Activated CD4-positive, alpha-beta T cell treated with anti-CD3 and anti-CD28 coated beads, Interleukin-2, Interleukin-4, amounts not matched to agents 100 ng/mL and 50 ng/mL, durations not matched to agents 16 hours and 8 hours (primary cell): Measurements from ENCODE around the gene VTI1A.
A peak's percentile ranks its signal among the peaks of the same experiment; 100 is the strongest.
"Not testable (repeated sequence)": the region's sequence is repeated elsewhere in the genome, so short reads cannot be mapped to it uniquely, and the experiment has no call there.

Source experiments
- DNase-seq: peaks from one replicate; pipeline ENCODE4 v3.0.0-alpha.2; 2020; ENCODE audit warnings: low spot score

Gene VTI1A

GRCh38 chr10:112454910-112455779 is 8.1 kb downstream of the VTI1A start:
- DNase-seq = no peak

DNA sequence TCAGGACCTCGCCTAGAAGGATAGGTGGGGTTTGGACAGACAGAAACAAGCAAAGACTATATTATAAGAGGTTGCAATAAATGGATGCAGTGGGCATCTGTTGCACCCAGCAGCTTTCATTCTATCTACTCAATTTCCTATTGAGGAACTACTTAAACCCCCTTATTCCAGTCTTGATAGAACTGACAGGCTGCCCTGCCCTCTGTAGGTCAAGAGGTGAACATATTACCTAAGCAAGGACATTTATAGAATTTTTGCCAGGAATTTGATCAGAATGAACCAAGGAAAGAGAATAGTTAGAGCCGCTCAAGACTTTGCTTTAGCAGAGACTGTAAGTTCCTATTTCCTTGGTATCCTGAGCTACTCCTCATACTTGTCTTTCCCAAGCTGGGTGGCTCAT is 9.5 kb downstream of the VTI1A start:
- DNase-seq = no peak

DNA sequence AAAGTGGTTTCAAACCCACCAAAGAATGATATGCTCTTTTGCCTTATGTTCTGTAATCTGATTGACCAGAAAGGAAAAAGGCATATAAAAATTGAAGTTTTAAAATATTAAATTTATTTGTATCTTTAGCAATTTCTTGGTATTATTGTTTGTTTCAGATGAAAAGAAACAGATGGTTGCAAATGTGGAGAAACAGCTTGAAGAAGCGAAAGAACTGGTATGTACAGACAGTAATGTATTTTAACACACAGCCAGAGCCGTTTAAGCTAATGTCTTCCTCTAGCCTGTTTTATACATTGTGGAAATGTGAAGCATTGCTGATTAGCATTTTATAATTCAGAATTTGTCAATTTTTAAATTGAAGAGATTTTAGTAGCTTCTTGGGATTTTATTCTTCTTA is 13.4 kb downstream of the VTI1A start:
- no peak for DNase-seq

DNA sequence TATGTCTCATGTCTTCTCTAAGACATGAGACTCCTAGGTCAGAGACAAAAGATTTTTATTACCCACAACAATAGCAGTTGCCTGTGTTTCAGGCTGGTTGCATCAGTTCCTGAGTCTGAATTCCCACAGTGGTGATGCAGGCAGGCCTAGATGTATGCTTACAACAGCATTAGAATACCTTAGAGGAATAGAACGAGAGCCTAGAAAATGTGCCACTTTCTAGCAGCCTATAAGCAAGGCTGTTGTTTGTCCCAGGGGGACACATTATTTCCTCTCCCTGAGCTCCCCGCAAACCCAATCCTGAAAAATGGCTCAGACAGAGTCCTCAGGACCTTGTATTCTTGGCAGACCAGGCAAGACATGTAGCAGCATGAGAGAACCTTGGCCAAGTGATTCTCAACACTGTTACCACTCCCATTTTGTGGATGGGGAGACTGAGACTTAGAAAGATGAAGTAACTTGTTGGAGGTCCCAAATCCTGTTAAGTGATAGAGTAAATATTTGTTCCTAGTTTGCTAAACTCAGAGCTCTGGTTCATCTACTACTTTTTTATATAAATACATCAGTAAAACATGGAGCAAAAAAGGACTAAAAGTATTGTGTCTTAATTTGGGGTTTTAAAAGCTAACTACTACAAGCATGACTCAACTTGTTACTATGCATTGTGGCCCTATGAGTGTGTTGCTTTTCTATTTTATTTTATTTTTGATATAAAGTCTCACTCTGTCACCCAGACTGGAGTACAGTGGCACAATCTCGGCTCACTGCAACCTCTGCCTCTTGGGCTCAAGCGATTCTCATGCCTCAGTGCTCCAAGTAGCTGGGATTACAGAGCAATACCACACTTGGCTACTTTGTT is 14.2 kb downstream of the VTI1A start:
- peak; percentile 58 for DNase-seq

- DNase-seq = not testable (repeated sequence)
Measured at GRCh38 chr10:112464074-112464473, 17.1 kb downstream of the VTI1A start.

GRCh38 chr10:112465299-112465883 is 18.4 kb downstream of the VTI1A start:
- DNase-seq = no peak

- DNase-seq = no peak
Measured at GRCh38 chr10:112466802-112467201, 19.8 kb downstream of the VTI1A start.

DNA sequence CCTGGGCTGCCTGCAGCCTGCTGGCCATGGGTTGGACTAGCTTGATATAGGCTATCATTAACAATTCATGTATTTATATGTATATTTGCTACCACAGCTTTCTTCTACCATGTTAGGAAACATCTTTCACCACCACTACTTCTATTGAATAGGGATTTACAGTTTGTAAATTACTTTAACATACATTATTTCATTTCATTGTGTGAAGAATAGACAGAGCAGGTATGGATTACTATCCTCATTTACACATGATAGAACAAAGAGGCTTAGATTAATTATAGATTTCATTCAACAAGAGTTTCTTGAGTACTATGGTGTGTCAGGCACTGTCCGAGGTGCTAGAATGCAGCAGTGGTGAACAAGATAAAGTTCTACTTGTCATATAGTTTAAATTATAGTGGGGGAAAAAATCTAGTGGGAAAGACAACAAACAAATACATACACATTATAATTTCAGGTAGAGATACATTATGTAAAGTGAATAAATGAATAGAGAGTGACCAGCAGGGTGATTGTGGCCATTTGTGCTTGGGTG is 20.6 kb downstream of the VTI1A start:
- DNase-seq = no peak

DNA sequence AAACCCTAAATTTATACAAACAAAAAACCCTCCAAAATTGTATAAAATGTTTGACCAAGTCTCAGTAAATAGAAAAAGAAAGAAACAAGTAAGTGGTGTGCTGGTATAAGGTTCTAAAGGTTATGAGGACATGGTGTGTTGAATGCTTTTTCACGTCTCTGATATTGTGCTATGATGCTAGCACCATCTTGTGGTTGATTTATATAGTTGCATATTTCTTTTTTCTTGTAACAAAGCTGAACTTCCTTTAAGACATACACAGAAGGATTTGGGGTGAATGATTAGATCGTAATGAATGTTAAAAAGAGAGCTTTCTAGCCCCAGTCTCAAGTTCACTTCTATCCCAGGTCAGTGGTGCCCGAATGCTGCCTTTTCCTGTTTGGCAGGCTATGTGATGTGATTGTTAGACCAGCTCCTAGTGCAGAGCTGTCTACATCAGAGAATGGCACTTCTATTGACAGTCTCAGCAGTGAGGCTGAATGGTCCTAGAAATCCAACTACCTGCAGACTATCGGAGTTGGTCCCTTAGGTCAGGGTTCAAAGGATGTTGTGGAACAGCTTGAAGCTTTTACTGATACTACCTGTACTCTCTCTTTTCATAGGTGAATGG is 25.0 kb downstream of the VTI1A start:
- peak; percentile 31 for DNase-seq

DNA sequence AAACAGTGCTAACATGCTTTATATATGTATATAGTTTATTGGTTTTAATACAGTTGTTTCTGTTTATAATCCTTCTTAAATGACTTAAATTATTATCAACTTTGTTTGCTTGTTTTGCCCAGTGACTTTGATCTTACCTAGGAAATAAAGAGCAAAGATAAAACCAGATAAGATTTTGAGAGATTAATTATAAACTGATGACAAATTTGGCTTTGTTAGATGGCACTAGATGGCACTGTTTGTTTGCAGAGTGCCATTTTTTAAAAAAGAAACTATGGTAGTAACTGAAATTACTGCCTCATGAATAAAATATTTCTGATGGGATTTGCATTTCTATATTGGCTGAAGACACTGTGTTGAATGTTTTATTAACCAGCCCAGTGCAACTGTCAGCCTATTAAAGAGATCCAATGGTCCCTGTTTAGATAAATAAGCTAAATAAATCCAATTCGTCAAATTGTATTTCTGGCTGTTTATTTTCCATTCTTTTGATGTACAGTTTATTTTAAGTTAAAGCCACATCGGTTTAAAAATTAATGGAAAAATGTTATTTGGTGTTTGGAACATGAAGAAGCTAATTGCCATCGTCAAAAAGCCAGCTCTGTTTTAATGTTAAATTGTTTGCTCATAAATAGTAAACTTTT is 28.7 kb downstream of the VTI1A start:
- no peak for DNase-seq

DNA sequence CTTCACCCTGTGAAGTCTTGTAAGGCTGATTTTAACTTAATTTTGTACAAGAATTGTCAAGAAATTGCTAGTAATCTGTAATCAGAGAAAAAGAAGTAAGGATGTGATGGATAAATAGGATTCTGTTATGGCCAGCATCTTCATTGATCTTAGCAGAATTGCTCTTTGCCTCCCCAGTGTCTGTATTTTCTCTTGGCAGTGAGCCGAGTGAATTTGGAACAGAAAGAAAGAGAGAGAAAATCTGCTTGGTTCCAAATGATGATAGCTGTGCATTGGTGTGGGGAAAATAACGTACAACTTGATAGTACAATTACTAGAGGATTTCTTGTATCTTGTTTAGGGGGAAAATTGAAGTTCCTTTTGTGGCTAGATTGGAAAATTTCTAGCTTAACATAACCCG is 34.6 kb downstream of the VTI1A start:
- no peak for DNase-seq

GRCh38 chr10:112484399-112484798 is 37.4 kb downstream of the VTI1A start:
- DNase-seq = no peak

DNA sequence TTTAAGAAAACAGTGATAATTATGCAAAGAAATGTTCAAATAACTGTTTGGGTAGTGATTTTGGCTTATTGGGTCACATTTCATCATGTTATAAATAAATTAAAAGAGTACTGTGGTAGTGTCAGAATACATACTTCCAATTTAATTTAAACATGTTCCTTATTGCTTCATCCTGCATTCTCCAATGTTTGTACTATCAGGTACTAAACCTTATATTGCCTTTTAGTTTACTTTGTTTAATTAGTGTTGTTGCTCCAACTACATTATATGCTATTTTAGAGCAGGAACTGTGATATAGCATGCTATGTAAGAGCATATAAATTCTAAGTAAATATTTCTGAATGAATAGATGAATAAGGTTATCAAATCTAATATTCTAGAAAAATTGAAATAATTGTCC is 40.9 kb downstream of the VTI1A start:
- DNase-seq = no peak

GRCh38 chr10:112490545-112490944 is 43.5 kb downstream of the VTI1A start:
- DNase-seq = no peak

DNA sequence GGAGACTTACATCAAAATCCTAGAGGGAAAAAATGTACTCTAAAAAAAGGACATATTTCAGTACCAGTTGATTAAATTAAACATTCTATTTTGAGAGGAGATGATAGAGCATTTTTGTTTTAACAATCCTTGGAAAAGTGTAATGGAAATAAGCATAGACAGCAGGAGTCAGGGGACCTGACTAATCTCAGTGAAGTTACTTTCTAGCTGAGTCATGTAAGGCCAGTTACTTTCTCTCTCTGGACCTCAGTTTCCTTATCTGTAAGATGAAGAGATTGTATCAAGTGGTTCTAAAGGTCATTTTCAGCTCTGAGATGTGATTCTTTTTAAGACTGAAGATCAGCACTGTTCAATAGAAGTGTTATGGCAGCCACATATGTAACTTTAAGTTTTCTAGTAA is 44.1 kb downstream of the VTI1A start:
- DNase-seq = no peak

DNA sequence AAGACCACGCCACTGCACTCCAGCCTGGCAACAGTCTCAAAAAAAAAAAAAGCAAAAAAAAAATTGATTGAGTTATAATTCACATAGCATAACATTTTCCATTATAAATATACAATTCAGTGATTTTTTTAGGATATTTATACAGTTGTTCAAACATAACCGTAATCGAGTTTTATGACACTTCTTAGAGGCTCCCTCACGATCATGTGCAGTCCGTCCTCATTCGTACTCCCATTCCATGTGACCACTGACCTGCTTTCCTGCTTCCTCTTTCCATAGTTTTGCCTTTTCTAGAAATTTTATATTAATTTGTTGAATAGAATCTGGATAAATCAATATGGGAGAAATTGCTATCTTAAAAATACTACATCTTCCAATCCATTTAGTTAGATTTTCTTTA is 45.7 kb downstream of the VTI1A start:
- DNase-seq = no peak

DNA sequence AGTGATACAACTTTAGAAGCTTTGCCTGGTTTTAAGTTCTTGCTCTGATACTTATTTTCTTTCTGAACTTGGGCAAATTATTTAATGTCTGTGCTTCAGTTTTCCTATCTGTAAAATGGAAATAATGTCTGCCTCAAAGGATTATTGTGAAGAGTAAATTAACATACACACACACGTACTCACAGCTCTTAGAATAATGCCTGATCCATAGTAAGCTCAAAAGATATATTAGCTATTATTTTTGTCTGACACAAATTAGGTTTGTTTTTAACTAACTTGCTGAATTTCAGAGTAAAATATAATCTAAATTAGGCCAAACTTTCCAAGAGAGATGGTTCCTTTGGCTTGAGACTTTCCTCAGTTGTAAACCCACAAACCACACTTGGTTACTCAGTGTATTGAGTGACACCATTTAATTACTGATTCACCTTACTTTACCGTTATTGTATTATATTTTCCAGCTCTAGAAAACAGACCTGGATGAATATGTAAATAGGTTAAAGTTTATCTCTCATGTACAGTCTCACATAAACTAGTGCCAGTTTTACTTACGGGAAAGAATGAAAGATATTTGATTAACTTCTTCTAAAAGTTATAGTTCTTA is 50.4 kb downstream of the VTI1A start:
- DNase-seq = no peak

DNA sequence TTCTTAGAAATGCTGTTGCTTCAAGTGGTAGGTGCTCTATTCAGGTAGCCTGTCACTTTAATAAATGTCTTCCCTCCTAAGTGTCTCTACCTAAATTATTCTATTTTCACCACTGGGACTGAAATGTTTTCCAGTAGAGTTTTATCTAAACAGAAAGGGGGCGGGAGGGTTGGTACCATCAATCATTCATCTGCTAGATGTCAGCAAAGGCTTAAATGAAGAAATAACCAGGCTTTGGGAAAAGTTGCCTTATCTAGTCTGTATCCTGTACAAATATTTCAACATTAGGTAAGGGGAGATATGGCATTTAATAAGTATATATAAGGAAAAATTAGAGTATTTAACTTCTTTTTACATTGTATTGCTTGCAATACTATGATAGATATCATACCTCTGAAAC is 51.8 kb downstream of the VTI1A start:
- DNase-seq = no peak

GRCh38 chr10:112499985-112500384 is 53.0 kb downstream of the VTI1A start:
- not testable (repeated sequence) for DNase-seq

- DNase-seq = no peak
Measured at GRCh38 chr10:112502536-112502935, 55.5 kb downstream of the VTI1A start.

- no peak for DNase-seq
Measured at GRCh38 chr10:112503643-112504042, 56.6 kb downstream of the VTI1A start.
